ENCODE data around the gene GLDN. TPM values are rescaled to one million over a fixed set of nuclear protein-coding genes. Genes with fewer than 3 reads are reported as not detected.

GLDN gene
- total RNA-seq, 1 experiment from 2014 or later: 1.3 TPM

DNA sequence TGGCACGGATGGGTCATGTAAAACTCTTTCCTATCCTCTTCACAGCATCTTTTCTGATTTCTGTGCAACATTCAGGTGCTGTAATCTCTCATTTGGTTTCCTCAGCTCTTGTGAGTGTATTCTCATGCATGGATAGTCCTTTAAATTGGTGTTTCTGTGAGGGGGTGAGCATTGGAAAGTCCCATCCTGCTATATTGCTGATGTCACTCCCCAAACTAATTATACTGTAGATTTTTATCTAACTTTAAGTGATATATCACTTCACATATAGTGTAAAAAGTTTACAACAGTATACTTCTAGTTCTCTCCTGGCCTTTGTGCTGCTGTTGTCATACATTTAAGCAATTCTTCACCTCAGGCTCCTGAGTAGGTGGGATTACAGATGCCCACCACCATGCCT lies 102.7 kb downstream of the GLDN start:
- no CpG with 5 or more reads among the region's 1 CpG for WGBS (ENCODE audit: extremely low coverage, insufficient read length, low lambda C conversion rate)
- TF ChIP-seq, protein P1, sequence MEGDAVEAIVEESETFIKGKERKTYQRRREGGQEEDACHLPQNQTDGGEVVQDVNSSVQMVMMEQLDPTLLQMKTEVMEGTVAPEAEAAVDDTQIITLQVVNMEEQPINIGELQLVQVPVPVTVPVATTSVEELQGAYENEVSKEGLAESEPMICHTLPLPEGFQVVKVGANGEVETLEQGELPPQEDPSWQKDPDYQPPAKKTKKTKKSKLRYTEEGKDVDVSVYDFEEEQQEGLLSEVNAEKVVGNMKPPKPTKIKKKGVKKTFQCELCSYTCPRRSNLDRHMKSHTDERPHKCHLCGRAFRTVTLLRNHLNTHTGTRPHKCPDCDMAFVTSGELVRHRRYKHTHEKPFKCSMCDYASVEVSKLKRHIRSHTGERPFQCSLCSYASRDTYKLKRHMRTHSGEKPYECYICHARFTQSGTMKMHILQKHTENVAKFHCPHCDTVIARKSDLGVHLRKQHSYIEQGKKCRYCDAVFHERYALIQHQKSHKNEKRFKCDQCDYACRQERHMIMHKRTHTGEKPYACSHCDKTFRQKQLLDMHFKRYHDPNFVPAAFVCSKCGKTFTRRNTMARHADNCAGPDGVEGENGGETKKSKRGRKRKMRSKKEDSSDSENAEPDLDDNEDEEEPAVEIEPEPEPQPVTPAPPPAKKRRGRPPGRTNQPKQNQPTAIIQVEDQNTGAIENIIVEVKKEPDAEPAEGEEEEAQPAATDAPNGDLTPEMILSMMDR (conservative IDR thresholded peaks at IDR 0.05): no peak
- H2BK5ac ChIP-seq (ENCODE audit: insufficient read length, low read length): no peak overlapping the region

More for the DNA sequence above, 102.7 kb downstream of the GLDN start:
- Mint-ChIP-seq H3K9me3 (no peaks in the 10 kb centered on the region; a peak in 1 of 5 replicates), H3K36me3 (ENCODE audit: insufficient read depth in 1 of 3, low read depth in 3 of 3) (peaks cover 0 to under 1% (median 0%) of the 10 kb centered on the region in 3 experiments; a peak in 2 of 7 replicates), H3K27me3 (ENCODE audit: low read depth) (no peaks in the 10 kb centered on the region), H3K4me1 (peaks cover 7 to 11% of the 10 kb centered on the region in 2 experiments), H3K27ac (no peak overlapping the region), H3K4me3 (no peak overlapping the region)
- no peak overlapping the region for H3K18ac ChIP-seq (ENCODE audit: insufficient read length, low read depth, low read length)
- no peaks in the 10 kb centered on the region for H3K4me1 ChIP-seq (ENCODE audit: insufficient read depth, low read length)
- no peak overlapping the region for H2AK5ac ChIP-seq (ENCODE audit: insufficient read length, low read length)
- no peak overlapping the region for H3K4me2 ChIP-seq (ENCODE audit: insufficient read depth, insufficient read length, low read length)
- H3K14ac ChIP-seq (ENCODE audit: insufficient read depth, low read length): no peak overlapping the region
- H2AFZ ChIP-seq (ENCODE audit: low read length): no peak overlapping the region
- H3K79me2 ChIP-seq (ENCODE audit: insufficient read depth, low read length): no peaks in the 10 kb centered on the region
- H2BK120ac ChIP-seq (ENCODE audit: low read depth, low read length, poor library complexity, severe bottlenecking): no peak overlapping the region
- no peaks in the 10 kb centered on the region for H3K27me3 ChIP-seq (ENCODE audit: insufficient read depth, low read length)
- H4K91ac ChIP-seq (ENCODE audit: insufficient read length, low read depth, low read length): no peak overlapping the region
- H4K5ac ChIP-seq (ENCODE audit: insufficient read length, low read depth, low read length): no peak overlapping the region
- no peak overlapping the region for H3K23ac ChIP-seq (ENCODE audit: insufficient read length, low read depth, low read length)
- H3K9ac ChIP-seq (ENCODE audit: extremely low read depth, insufficient read length, low read length): no peak overlapping the region
- no peak overlapping the region for H2BK15ac ChIP-seq (ENCODE audit: low read depth, low read length)
- no peak overlapping the region for H2BK12ac ChIP-seq (ENCODE audit: insufficient read length, low read depth, low read length)
- no peaks in the 10 kb centered on the region for H3K79me1 ChIP-seq (ENCODE audit: insufficient read depth, low read depth, low read length, poor library complexity, severe bottlenecking)
- no peak overlapping the region for H3K4ac ChIP-seq (ENCODE audit: low read depth, low read length)
- no peaks in the 10 kb centered on the region for H4K20me1 ChIP-seq (ENCODE audit: control insufficient read depth, insufficient read depth, insufficient read length)
- no peak for DNase-seq
- no peak overlapping the region for H3K27ac ChIP-seq (ENCODE audit: insufficient read length, low read depth, low read length)
- H4K8ac ChIP-seq (replicated peaks; ENCODE audit: insufficient read length, low read depth, low read length): no peak overlapping the region
- no peak overlapping the region for H3K56ac ChIP-seq (ENCODE audit: insufficient read length, low read depth, low read length)
- H2BK20ac ChIP-seq (ENCODE audit: low read depth, low read length, poor library complexity, severe bottlenecking): no peak overlapping the region
- H3T11ph ChIP-seq (ENCODE audit: low read length): no peak overlapping the region
- no peaks in the 10 kb centered on the region for H3K23me2 ChIP-seq (ENCODE audit: insufficient read length, low read depth, low read length, poor library complexity, severe bottlenecking)
- H3K9me3 ChIP-seq (ENCODE audit: control insufficient read depth, low read depth, low read length): no peaks in the 10 kb centered on the region
